Keratinocyte (primary cell): ENCODE data around the gene ZNF778. TPM values are rescaled to one million over a fixed set of nuclear protein-coding genes. Genes with fewer than 3 reads are reported as not detected.

Experiments
- DNase-seq: peaks from one replicate; pipeline ENCODE4 v3.0.0-alpha.2; 2011; ENCODE audit warnings: low read depth, missing footprints, low spot score
- FAIRE-seq: peaks from 2 replicates; lab custom pipeline; 2011; peaks lifted over from hg19 to GRCh38; lab: Jason Lieb, UNC
- H2AFZ ChIP-seq: 2 replicates; pipeline ENCODE4 v1.6.0; 2012; ENCODE audit warnings: low read length, control low read depth, inconsistent platforms; ENCODE audit not compliant: control insufficient read depth
- H3K27ac ChIP-seq: 2 replicates; pipeline ENCODE4 v1.5.1; 2011; ENCODE audit warnings: low read length; ENCODE audit not compliant: control insufficient read depth, insufficient read depth
- H3K27me3 ChIP-seq: 3 replicates; pipeline ENCODE4 v1.6.0; 2011; ENCODE audit warnings: low read length; ENCODE audit not compliant: control insufficient read depth, insufficient read depth; ENCODE audit errors: extremely low read depth
- H3K36me3 ChIP-seq, 2 experiments: 2 replicates in 1 of 2; 3 replicates in 1 of 2; pipeline ENCODE4 v1.5.1; 2011; ENCODE audit warnings: low read length in 2 of 2, mild to moderate bottlenecking in 1 of 2; ENCODE audit not compliant: control insufficient read depth in 2 of 2, insufficient read depth in 2 of 2; ENCODE audit errors: extremely low read depth in 1 of 2
- H3K4me1 ChIP-seq: 3 replicates; pipeline ENCODE4 v1.5.1; 2011; ENCODE audit warnings: low read length; ENCODE audit not compliant: control insufficient read depth, insufficient read depth; ENCODE audit errors: extremely low read depth
- H3K4me2 ChIP-seq: 3 replicates; pipeline ENCODE4 v1.6.0; 2011; ENCODE audit warnings: low read depth, low read length; ENCODE audit not compliant: control insufficient read depth, insufficient read depth; ENCODE audit errors: extremely low read depth
- H3K4me3 ChIP-seq, 3 experiments: fragments of 200-600 bp in 1 of 3; sonication (generic) in 1 of 3; 2 replicates in 2 of 3; 3 replicates in 1 of 3; pipeline ENCODE4 v1.5.1; 2011 to 2016; ENCODE audit warnings: low read length in 3 of 3, mild to moderate bottlenecking in 3 of 3, control low read depth in 2 of 3, inconsistent platforms in 1 of 3, low read depth in 1 of 3, mixed read lengths in 1 of 3, mixed run types in 1 of 3, moderate library complexity in 1 of 3; ENCODE audit not compliant: control insufficient read depth in 2 of 3, insufficient read depth in 2 of 3; ENCODE audit errors: extremely low read depth in 1 of 3
- H3K79me2 ChIP-seq: 2 replicates; pipeline ENCODE4 v1.6.0; 2012; ENCODE audit warnings: low read length; ENCODE audit not compliant: control insufficient read depth, insufficient read depth
- H3K9ac ChIP-seq: 3 replicates; pipeline ENCODE4 v1.6.0; 2011; ENCODE audit warnings: low read length; ENCODE audit not compliant: control insufficient read depth, insufficient read depth; ENCODE audit errors: extremely low read depth
- H3K9me1 ChIP-seq: 3 replicates; pipeline ENCODE4 v1.6.0; 2011; ENCODE audit warnings: low read length; ENCODE audit not compliant: control insufficient read depth, insufficient read depth; ENCODE audit errors: extremely low read depth
- H3K9me3 ChIP-seq: 2 replicates; pipeline ENCODE4 v1.5.1; 2012; ENCODE audit warnings: low read depth, low read length; ENCODE audit not compliant: control insufficient read depth
- H4K20me1 ChIP-seq: 3 replicates; pipeline ENCODE4 v1.6.0; 2011; ENCODE audit warnings: low read length; ENCODE audit not compliant: control insufficient read depth, insufficient read depth; ENCODE audit errors: extremely low read depth
- CTCF ChIP-seq, 3 experiments: IDR thresholded peaks in 1 of 3; conservative IDR thresholded peaks in 1 of 3; optimal IDR thresholded peaks in 1 of 3; 2 replicates in 2 of 3; 3 replicates in 1 of 3; pipeline versions ENCODE3 to v1.5.1; 2011; ENCODE audit warnings: low read length in 3 of 3, mild to moderate bottlenecking in 3 of 3, moderate library complexity in 2 of 3, control low read depth in 1 of 3, inconsistent platforms in 1 of 3; ENCODE audit not compliant: insufficient read depth in 2 of 3; ENCODE audit errors: extremely low read depth in 1 of 3
- EZH2 ChIP-seq: IDR thresholded peaks from one replicate; pipeline ENCODE4 v1.6.1; 2012; ENCODE audit warnings: inconsistent platforms, mild to moderate bottlenecking, low read length, moderate library complexity
- dilution Hi-C: fragments of 300-500 bp; cut with MboI; formaldehyde crosslinking; loops from one replicate; pipeline ENCODE4 v1.7.0; 2020; ENCODE audit warnings: low sequenced_read_pairs; ENCODE audit not compliant: extremely low pct_ligation_motif_present
- polyA plus RNA-seq, 5 experiments: library from polyadenylated mRNA; depleted of rRNA in 3 of 5; stranded (reverse) in 3 of 5; stranded (forward) in 1 of 5; unstranded in 1 of 5; fragments of >200 nt; gene quantifications; 1 replicate in 1 of 5; 2 replicates in 3 of 5; 3 replicates in 1 of 5; pipeline versions ENCODE4 v1.2.1 to v1.2.3, GENCODE V29; 2011 to 2012; ENCODE audit warnings: missing spikeins in 2 of 5, low read depth in 1 of 5, low replicate concordance in 1 of 5

Gene ZNF778
- polyA plus RNA-seq, 1 donor (not counting 4 experiments of a cell fraction or from before 2014, with no cell fraction given), result 6.2 TPM

- peak overlapping the region in 2 of 3 experiments; percentile 8 to 38 for H3K4me3 ChIP-seq
- H4K20me1 ChIP-seq, result no peaks in the 10 kb centered on the region
- H3K9me3 ChIP-seq, result no peaks in the 10 kb centered on the region
- H2AFZ ChIP-seq, result peak overlapping the region; percentile 53
- no peaks in the 10 kb centered on the region for H3K36me3 ChIP-seq
- H3K9ac ChIP-seq, result no peak overlapping the region
- H3K79me2 ChIP-seq, result no peaks in the 10 kb centered on the region
- H3K9me1 ChIP-seq, result no peaks in the 10 kb centered on the region
- peak overlapping the region; percentile 54 for H3K4me2 ChIP-seq
- peaks cover 35% of the 10 kb centered on the region for H3K27me3 ChIP-seq
- DNase-seq, result peak; percentile 55
- dilution Hi-C loops, result no loop called here
- no peak overlapping the region for H3K27ac ChIP-seq
- TF ChIP-seq CTCF (optimal IDR thresholded peaks at IDR 0.05 in 1 of 3, IDR thresholded peaks at IDR 0.05 in 1 of 3, conservative IDR thresholded peaks at IDR 0.05 in 1 of 3; ENCODE audit: extremely low read depth in 1 of 3, insufficient read depth in 2 of 3, low read length in 3 of 3) (no peak), EZH2 (no peak)
- FAIRE-seq, result peak; percentile 79
- H3K4me1 ChIP-seq, result no peaks in the 10 kb centered on the region
Measured at GRCh38 chr16:89201439-89202377, 15.8 kb upstream of the ZNF778 start.

- peak overlapping the region; percentile 41 for H3K4me2 ChIP-seq
- no peaks in the 10 kb centered on the region for H3K9me1 ChIP-seq
- no peaks in the 10 kb centered on the region for H3K4me1 ChIP-seq
- no peaks in the 10 kb centered on the region for H4K20me1 ChIP-seq
- no peak overlapping the region for H3K27ac ChIP-seq
- no peak for FAIRE-seq
- no peak for DNase-seq
- no peaks in the 10 kb centered on the region for H3K79me2 ChIP-seq
- no peaks in the 10 kb centered on the region for H3K36me3 ChIP-seq
- peak overlapping the region in 1 of 3 experiments; percentile 38 for H3K4me3 ChIP-seq
- H3K27me3 ChIP-seq, result peaks cover 35% of the 10 kb centered on the region
- dilution Hi-C loops, result no loop called here
- no peak overlapping the region for H3K9ac ChIP-seq
- TF ChIP-seq CTCF (optimal IDR thresholded peaks at IDR 0.05 in 1 of 3, IDR thresholded peaks at IDR 0.05 in 1 of 3, conservative IDR thresholded peaks at IDR 0.05 in 1 of 3; ENCODE audit: extremely low read depth in 1 of 3, insufficient read depth in 2 of 3, low read length in 3 of 3), result no peak
- peak; percentile 21 for TF ChIP-seq EZH2
- no peaks in the 10 kb centered on the region for H3K9me3 ChIP-seq
- H2AFZ ChIP-seq, result no peak overlapping the region
Measured at GRCh38 chr16:89202422-89203215, 14.9 kb upstream of the ZNF778 start.
